ENCODE measurements around the gene PTPRT.
"Not testable (repeated sequence)": the region's sequence is repeated elsewhere in the genome, so short reads cannot be mapped to it uniquely, and the experiment has no call there.

Gene PTPRT

DNA sequence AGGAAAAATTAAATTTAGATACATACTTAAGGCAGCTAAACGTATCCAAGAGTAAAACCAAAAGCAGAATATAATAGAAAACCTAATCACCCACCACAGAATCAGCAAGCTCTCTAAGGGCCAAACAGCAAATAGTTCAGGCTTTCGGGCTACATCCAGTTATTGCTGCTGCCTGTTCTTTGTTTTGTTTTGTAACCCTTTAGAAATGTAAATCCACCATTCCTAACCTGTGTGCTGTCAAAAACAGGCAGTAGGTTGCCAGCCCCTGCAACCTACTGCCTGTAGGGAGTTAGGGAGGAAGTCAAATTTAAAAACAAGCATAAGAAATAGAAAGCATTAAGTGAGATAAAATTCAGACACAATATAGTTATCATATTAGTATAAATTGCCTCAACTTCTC lies 225.9 kb downstream of the PTPRT start:
- DNase-seq = no peak

DNA sequence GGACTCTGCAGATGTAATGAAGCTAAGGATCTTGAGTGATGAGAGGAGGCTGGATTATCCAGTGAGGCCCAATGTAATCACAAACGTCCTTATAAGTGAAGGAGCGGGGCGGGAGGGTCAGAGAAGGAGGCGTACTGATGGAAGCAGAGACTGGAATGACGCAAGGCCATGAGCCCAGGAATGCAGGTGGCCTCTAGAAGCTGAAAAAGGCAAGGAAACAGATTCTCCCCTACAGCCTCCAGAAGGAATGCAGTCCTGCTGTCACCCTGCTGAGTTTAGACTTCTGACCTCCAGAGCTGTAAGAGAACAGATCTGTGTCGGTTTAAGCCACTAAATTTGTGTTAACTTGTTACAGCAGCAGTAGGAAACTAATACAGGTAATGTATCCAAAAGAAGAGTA lies 227.9 kb downstream of the PTPRT start:
- DNase-seq = no peak

DNA sequence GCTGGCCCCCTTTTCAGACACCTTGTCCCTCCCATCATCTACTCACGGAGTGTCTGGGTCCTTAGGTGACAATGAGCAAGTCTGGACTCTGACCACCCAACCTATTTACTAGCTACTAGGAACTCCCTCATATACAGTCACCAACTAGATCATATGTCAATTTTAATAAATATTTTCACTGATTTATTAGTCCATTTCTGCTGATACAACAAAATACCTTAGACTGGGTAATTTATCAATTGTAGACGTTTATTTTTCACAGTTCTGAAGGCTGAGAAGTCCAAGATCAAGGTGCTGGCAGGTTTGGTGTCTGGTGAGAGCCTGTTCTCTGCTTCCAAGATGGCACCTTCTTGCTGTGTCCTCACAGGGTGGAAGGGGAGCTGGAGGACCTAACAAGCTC lies 229.7 kb downstream of the PTPRT start:
- DNase-seq = no peak

DNA sequence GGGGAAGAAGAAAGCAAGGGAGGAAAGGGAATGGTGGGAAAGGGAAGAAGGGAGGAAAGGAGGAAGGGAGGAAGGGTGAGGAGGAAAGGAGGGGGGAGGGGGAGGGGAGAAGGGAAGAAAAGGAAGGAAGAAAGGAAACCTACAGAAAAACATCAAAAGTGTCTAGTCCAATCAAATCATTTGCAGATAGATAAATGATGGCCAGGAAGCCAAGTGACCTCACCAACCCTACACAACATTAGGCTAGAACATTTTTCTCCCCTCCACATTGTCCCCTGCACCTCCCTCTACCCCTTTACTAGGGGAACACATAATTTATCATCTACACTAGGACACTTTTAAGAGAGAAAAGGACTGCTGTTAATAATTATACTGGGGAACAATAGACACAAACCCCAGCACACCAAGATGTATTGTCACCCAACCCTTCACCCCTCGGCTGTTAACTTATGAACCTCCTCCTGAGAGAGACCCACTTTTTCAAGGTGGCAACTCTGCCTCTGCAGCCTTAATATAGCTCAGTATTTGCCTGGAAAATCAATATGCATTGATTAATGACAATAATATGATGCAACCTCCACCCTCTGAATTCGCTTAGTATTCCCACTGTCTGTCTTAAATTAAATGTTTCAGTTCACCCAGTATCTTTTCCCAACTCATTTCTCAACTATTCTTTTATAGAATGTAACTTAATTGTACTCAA lies 231.2 kb downstream of the PTPRT start:
- DNase-seq = no peak

DNA sequence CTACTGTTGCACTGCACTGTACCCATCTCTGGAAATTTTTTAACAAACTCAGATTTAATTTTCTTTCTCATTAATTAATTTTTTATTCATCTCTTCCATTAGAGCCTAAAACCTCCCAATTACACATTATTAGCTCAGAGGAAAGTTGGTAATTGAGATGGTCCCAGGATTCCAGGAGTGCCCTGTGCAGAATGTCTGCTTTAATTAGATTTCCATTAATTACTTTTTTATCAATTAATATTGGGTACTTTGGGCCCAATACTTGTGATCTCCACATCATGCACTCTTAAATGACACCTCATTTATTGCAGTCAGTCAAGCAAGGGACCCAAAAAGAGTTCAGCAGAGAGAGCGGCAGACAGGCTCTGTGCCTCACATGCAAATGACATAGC lies 232.0 kb downstream of the PTPRT start:
- DNase-seq = no peak

DNA sequence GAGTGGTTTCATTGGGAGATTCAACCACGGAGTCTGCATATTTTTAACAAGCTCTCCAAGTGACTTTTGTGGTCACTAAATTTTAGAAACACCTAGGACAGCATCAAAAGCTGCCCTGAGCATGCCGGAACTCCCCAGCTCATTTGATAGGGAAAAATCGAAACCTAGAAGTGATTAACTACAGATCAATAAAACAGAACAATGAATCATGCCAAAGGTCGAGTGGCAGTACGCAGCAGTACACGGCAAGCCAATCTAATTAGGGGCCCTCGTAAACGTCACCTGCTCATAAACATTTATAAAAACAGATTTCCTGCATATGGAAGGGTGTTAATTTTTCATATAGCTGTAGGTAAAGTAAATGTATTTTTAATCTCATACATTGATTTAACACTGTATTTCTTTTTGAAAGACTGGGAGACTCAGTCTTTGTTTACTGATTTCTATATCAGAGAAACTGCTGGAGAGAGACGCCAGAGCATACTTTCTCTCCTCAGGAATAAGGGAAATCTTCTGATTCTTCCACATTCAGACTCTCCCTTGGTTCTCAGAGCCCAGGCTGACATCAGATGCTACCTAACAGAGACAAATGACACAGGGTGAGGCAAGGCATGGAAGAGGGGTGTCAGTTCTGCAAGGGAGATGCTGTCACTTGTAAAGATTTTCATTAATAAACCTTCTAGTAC lies 232.5 kb downstream of the PTPRT start:
- no peak for DNase-seq

DNA sequence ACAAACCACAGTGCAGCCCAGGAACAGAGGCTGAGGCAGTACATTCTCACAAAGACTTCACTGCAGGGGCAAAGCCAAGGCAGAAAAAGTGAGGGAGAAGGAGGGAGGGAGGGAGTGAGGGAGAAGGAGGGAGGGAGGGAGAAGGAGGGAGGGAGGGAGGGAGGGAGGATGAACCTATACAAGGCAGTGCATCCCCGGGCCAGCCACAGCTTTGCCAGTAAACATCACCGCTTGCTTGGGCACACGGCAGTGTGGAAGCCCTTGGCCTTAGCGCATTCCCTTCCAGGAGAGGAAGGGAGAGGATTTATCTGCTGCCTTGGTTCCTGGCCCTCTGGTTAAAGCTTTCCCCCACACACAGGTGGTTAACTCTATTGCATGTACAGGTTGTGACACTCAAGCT lies 234.0 kb downstream of the PTPRT start:
- DNase-seq = no peak

DNA sequence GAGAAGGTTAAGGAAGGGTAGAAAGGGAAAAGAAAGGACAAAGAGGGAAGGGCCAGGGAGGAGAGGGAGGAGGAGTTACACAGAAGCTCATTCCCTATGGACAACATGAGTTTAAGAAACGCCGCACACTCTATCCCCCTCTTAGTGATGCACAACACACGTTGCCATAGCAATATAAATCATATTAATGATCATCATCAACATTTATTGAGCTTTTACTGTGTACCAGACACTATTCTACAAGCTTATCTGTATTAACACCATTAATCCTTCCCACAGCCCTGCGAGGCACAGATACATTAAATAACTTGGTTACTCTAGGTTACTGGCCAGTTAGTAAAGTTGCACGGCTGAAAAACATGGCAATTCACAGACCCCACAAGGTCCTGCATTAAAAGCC lies 234.8 kb downstream of the PTPRT start:
- DNase-seq = no peak

DNA sequence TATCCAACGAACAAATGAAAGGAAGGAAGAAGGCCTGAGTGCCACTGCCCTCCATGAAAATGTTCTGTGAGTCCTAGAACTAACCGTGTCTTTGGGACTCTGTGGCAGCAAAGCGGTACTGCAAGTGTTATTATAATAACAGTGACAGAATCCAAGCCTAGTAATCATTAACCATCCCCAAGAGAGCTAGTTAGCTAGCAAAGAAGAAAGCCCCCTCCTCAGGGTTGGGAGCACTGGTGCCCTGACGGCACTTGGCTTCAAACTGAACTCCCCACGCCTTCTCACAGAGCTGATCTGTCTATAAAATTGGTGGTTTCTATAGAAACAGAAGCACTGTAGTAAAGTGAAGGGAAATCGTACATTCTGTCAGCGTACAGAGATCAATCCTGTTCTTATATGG lies 239.8 kb downstream of the PTPRT start:
- DNase-seq = no peak

DNA sequence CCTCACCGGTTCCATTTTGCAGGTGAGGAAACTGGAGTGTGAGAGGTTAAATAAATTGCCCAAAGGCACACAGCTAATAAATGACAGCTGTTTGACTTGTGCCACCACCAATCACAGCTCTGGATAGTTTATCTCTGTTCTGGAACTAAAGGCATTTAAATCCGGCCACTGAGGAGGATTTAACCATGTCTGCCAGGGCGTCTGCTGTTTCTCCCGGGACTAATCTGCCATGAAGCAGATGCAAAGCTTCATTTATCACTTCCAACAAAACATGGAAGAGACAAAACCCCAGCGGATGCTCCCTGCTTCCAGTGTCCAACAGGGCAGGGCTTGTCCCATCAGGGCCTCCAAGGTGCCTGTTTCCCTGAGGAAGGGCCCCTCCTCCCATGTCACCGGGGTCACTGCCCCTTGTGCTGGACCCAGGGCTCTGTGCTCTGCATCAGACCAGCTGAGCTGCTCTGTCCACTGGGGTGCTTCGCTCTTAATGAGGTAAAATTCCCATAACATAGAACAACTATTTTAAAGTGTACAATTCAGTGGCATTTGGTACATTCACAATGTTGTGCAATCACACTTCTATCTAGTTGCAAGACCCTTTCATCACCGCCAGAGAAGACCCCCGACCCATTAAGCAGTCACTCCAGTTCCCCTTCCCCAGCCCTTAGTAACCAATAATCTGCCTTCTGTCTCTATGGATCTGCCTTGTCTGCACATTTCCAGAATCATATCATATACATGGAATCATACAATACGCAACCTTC lies 244.3 kb downstream of the PTPRT start:
- DNase-seq = no peak

DNA sequence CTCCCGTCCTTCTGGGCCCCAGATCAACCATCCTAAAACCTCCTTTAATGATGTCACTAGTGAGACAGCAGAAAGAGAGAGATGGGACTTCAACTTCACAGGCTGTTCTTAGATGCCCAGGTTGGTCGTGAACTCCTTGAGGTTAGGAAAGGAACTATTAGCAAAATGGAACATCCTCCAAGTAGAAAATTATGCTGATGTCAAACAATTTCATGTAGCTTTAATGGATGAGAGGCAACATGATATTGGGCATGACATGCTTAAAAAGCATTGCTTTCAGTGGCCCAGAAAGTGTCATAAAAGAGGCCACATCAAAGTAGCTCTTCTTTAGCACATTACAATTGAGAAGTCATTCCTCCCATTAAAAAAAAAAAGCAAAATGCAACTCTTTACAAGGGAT lies 248.1 kb downstream of the PTPRT start:
- DNase-seq = no peak

DNA sequence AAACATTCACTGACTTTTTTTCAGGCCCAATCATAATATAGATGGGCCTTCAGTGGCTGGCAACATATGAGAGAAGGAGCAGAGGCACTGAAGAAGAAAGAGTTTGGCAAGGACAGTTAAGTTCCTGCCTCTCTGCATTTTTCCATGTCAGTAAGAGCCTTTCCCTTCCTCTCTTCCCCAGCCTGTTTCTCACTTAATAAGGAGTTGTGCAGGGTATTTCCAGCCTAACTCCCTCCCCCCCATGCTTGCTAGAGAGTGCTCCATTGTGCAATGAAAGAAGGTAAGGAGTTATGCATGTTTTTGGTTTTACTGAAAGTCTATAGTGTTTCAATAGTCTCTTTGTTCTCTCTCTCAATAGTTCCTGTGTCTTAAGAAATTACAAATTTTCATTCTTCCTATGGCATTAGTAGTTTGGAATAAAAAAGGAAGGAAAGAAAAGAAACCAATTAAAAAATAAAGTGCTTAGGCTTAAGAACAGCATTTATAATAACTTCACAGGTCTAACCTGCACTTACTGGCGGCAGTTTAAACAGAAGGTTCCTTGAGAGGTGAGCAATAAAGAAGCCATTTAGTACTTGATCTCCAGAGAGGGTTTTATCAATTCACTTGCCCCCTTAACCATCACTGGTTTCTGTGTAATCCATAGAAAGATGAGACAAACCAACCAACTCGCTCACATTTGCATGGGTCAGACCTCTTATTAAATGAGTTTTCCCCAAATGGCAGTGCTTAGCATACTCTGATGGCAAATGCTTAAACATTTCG lies 251.1 kb downstream of the PTPRT start:
- DNase-seq = no peak

DNA sequence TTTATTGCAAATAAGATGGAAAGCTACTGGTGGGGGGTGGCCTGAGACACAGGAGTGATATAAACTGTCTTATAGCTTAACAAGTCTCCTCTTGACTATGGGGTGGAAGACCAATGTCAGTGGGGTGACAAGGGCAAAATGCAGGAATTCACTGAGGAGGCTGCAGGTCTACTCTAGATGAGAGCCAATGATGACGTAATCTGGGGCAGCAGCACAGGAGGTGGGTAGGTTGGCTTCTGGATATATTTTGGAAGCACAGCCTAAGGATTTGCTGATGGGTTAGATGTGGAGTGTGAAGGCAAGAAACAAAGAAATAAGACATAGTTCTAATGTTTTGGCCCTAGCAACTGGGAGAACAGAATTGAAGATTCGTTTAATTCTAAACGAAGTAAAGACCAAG lies 253.2 kb downstream of the PTPRT start:
- no peak for DNase-seq

DNA sequence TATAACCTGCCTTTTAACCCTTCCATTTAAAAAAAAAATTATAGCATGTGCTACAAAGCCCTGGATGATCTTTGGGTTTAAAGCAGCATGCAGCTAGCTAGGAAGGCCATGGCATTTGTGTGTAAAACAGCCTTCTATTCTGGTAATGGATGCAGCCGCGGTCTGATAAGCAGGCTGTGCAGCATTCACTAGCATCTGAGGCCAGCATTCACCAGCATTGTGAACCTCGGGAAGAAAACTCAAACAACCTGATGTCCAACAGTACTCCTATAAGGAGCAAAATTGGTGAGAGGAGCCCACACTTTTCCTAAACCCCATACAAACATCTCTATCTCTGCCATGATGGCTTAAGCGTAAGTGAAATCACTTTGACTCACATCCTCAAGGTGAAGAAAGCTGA lies 265.5 kb downstream of the PTPRT start:
- no peak for DNase-seq

DNA sequence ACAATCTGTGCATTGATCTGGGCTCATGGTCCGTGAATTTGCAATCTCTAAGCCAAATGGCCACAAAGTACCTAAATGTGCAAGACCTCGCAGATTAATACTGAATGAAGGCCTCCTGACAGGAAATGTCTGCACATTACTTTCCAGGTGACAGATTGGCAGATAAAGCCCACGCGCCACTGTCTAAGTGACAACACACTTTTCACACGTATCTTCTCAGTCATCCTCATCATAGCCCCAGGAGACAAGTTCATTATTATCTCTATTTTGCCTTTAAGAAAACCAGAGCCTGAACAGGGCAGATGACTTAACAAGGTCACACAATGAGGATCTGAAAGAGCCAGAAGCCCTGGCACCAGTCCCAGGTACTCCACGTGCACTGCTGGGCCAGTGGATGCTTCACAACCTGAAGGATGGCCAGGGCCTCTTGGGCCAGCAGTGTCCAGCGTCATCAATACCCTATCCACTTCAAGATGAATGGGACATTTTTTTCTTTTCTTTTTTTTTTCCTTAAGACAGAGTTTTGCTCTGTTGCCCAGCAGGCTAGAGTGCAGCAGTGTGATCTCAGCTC lies 266.3 kb downstream of the PTPRT start:
- no peak for DNase-seq

DNA sequence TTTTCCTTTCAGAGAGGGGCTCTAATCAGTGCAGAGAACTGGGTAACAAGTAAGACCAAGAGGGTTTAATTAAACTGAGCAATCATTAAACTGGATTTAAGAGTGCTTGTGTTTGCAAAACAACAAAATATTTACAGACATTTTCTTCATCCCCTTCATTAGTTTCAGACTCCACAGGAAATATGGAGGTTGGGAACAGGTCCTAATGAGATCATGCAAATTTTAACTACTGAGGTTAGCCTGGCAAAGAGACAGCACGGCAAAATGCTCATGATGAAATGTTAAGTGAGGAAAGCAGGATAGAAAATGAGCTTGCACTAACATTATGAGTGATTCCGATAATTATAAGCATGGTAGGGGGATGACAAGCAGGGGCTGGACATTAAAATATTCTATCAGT lies 268.9 kb downstream of the PTPRT start:
- no peak for DNase-seq

DNA sequence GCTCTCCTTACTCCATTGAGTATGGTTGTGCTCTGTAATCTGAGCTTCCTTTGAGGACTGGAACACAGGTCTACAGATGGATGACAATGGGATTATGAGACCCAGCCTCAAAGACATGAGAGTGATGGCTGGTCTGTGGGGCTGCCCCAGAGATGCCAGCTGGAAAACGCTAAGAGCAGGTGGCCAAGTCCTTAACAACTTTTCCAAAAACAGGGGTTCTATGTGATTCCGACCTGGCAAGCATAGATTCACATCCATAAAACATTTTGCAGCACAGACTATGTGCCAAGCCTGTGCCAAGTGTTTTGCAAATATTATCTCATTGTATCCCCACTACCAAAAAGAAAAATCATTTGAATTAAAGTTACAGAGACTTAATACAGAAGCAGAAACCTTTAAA lies 270.4 kb downstream of the PTPRT start:
- DNase-seq = no peak

DNA sequence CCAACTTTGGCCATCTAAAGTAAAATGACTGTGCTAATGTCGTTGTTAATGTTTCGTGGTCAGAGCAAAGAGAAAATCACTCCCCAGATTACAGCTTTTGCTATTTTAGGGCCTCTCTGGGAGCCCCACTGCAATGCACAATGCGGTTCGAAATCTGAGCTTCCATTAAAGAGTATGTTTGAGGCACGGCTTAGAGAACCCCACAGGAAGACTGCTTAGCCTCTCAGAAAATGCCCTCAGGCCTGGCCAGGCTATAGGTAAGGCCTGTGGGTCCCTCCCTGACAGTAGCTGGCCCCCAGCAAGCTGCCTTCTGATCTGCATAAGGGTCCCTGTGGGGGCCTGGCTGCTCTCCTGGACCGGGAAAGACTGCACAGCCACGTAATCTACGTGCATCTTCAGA lies 274.6 kb downstream of the PTPRT start:
- DNase-seq = no peak

DNA sequence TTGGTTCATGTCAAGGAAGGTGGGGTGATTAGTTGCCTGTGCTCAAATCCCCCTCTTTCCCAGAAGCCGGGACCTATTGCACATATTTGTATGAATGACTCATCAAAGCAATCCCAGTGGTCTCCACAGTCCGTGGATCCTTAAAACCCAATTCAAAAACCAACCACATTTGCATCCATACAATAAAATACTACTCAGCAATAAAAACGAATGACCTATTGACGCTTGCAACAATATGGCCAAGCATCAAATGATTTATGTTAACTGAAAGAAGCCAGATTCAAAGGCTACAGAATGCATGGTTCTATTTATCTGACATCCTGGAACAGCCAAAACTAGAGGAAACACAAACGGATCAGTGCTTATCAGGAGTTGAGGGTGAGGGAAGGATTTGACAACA lies 275.4 kb downstream of the PTPRT start:
- DNase-seq = no peak

DNA sequence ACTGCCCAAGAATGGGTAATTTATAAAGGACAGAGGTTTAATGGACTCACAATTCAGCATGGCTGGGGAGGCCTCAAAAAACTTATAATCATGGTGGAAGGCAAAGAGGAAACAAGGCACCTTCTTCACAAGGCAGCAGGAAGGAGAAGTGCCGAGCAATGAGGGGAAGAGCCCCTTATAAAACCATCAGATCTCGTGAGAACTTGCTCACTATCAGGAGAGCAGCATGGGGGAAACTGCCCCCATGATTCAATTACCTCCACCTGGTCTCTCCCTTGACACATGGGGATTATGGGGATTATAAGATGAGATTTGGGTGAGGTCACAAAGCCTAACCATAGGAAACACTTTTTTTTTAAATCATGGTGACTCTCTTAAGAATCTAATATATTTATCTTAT lies 278.9 kb downstream of the PTPRT start:
- DNase-seq = not testable (repeated sequence)

DNA sequence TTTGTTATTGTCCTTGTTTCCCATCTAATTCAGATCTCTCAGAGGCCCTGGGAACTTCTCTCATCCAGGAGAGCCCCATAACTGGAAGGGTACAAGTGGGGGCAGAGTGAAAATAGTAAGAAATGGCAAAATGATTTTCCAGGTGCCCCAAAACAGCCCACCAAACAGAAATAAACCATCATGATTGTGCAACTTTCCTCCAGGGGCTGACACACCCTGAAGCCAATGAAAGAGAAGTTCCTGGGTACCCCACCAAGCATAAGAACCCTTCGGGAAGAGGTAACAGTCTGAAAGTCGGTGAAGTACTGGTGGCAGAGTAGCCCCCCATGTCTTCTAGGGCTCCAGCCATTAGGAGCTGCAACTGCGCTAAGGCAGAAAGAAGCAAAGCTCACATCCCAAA lies 282.0 kb downstream of the PTPRT start:
- no peak for DNase-seq

DNA sequence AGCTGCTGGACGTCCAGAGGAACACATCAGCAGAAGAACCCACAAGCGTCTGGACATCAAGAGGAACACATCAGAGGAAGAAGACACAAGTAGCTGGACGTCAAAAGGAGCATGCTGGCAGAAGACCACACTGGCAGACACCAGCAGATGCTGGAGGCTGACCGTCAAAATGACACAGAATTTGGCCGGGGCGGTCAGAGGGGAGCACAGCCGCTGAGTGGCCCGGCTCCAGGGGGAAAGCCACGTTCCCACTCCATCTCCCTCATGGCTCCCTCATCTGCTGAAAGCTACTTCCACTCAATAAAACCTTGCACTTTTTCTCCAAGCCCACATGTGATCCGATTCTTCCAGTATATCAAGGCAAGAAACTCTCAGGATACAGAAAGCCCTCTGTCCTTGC lies 283.6 kb downstream of the PTPRT start:
- DNase-seq = no peak

DNA sequence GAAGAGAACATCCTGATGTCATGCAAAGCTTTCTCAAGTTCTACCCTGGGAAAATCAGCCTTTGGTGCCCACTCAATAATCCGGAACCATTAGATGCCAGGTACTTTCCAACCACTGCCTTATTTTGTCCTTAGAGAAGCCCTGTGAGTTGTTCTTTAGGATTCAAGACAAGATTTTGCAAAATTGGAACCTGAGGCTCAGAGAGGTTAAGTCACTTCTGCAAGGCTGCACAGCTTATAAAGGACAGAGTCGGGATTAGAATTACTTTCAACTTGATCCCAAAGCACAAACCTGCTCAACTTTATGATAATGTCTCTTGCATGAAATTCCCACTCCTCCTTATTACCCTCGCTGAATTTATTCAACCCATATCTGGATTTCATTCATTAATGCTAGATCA lies 287.2 kb downstream of the PTPRT start:
- DNase-seq = no peak

All from Kasumi-1 (cell line).